ENCODE data around the gene ECE2. TPM values are rescaled to one million over a fixed set of nuclear protein-coding genes. Genes with fewer than 3 reads are reported as not detected.

The ECE2 gene
- total and polyA plus RNA-seq, 11 donors, result 0.10 TPM; not detected in 10

- Histone ChIP-seq H3K4me3 (no peak overlapping the region), H3K4me1 (peaks cover 0 to 6% (median 0%) of the 10 kb centered on the region in 12 donors), H3K27ac (no peak overlapping the region), H3K36me3 (no peaks in the 10 kb centered on the region), H3K27me3 (peaks cover 9 to 39% (median 18%) of the 10 kb centered on the region in 9 donors), H3K9me3 (no peaks in the 10 kb centered on the region)
- ATAC-seq (no peak), DNase-seq (no peak)
- intact Hi-C loops (cut with DNase I), result loop anchor here in 1 of 10 donors (5.0 kb wide), 1 partner anchor 88 kb away; no protein-coding TSS in a partner anchor
- no peak for TF ChIP-seq POLR2A (IDR thresholded peaks at IDR 0.05)
- no peak for TF ChIP-seq CTCF (IDR thresholded peaks at IDR 0.05)
- 79 to 85% (median 80%) methylated on average over 4 of the region's 4 CpGs for WGBS, 4 donors
Observed at GRCh38 chr3:184235381-184236032, 40.3 kb upstream of the ECE2 start.

GRCh38 chr3:184236033-184236410, 39.8 kb upstream of the ECE2 start:
- H3K4me1 ChIP-seq, result peaks cover 0 to under 1% (median 0%) of the 10 kb centered on the region in 12 donors
- TF ChIP-seq CTCF (IDR thresholded peaks at IDR 0.05), result no peak
- TF ChIP-seq POLR2A (IDR thresholded peaks at IDR 0.05), result no peak
- intact Hi-C loops (cut with DNase I), result loop anchor here in 1 of 10 donors (5.0 kb wide), 1 partner anchor 89 kb away; no protein-coding TSS in a partner anchor
- peaks cover 6 to 34% (median 13%) of the 10 kb centered on the region in 9 donors for H3K27me3 ChIP-seq
- H3K9me3 ChIP-seq, result no peaks in the 10 kb centered on the region
- no peak overlapping the region for H3K27ac ChIP-seq
- no peaks in the 10 kb centered on the region for H3K36me3 ChIP-seq
- no peak overlapping the region for H3K4me3 ChIP-seq
- ATAC-seq (no peak), DNase-seq (no peak)
- 41 to 54% (median 47%) methylated on average over 9 to 14 of the region's 14 CpGs for WGBS, 4 donors

GRCh38 chr3:184236636-184237035, 39.2 kb upstream of the ECE2 start:
- WGBS, 4 donors, result 53 to 93% (median 80%) methylated on average over 3 of the region's 3 CpGs
- intact Hi-C loops (cut with DNase I), result loop anchor here in 1 of 10 donors (5.0 kb wide), 1 partner anchor 89 kb away; no protein-coding TSS in a partner anchor
- peaks cover under 1 to 28% (median 7%) of the 10 kb centered on the region in 9 donors for H3K27me3 ChIP-seq

More at GRCh38 chr3:184236636-184237035, 39.2 kb upstream of the ECE2 start:
- Histone ChIP-seq H3K9me3 (no peaks in the 10 kb centered on the region), H3K27ac (no peak overlapping the region), H3K36me3 (no peaks in the 10 kb centered on the region), H3K4me1 (peaks cover 0 to 6% (median 2%) of the 10 kb centered on the region in 12 donors), H3K4me3 (no peak overlapping the region)
- DNase-seq (no peak), ATAC-seq (no peak)
- no peak for TF ChIP-seq POLR2A (IDR thresholded peaks at IDR 0.05)
- no peak for TF ChIP-seq CTCF (IDR thresholded peaks at IDR 0.05)

All from heart left ventricle (tissue), 16 donors.